GM12801 (cell line): Measurements from ENCODE around the gene KNL1.

ENCODE experiments used
- CTCF ChIP-seq: IDR thresholded peaks from one replicate; pipeline ENCODE4 v1.5.1; 2011; ENCODE audit warnings: control low read depth; ENCODE audit not compliant: insufficient read length; ENCODE audit errors: extremely low read depth

The KNL1 gene

GRCh38 chr15:40603935-40604334 lies 9.9 kb downstream of the KNL1 start:
- no peak for TF ChIP-seq CTCF

GRCh38 chr15:40613080-40613479 lies 19.0 kb downstream of the KNL1 start:
- TF ChIP-seq CTCF = no peak

GRCh38 chr15:40618023-40618422 lies 24.0 kb downstream of the KNL1 start:
- TF ChIP-seq CTCF = no peak

GRCh38 chr15:40618906-40619305 lies 24.9 kb downstream of the KNL1 start:
- no peak for TF ChIP-seq CTCF

- no peak for TF ChIP-seq CTCF
Observed at GRCh38 chr15:40623361-40623760, 29.3 kb downstream of the KNL1 start.

GRCh38 chr15:40630313-40630712 lies 36.3 kb downstream of the KNL1 start:
- TF ChIP-seq CTCF = no peak

GRCh38 chr15:40633178-40633577 lies 39.1 kb downstream of the KNL1 start:
- no peak for TF ChIP-seq CTCF

GRCh38 chr15:40637221-40637745 lies 43.2 kb downstream of the KNL1 start:
- no peak for TF ChIP-seq CTCF
